GM21576 (cell line): Measurements from ENCODE around the gene LILRB3.
"Not testable (repeated sequence)": the region's sequence is repeated elsewhere in the genome, so short reads cannot be mapped to it uniquely, and the experiment has no call there.

ENCODE experiments used
- ATAC-seq: cut with Tn5 transposase; IDR thresholded peaks from one replicate; pipeline ENCODE4 v1.9.1; 2021; ENCODE audit warnings: mild to moderate bottlenecking, moderate library complexity; ENCODE audit not compliant: unreplicated experiment

Gene LILRB3

DNA sequence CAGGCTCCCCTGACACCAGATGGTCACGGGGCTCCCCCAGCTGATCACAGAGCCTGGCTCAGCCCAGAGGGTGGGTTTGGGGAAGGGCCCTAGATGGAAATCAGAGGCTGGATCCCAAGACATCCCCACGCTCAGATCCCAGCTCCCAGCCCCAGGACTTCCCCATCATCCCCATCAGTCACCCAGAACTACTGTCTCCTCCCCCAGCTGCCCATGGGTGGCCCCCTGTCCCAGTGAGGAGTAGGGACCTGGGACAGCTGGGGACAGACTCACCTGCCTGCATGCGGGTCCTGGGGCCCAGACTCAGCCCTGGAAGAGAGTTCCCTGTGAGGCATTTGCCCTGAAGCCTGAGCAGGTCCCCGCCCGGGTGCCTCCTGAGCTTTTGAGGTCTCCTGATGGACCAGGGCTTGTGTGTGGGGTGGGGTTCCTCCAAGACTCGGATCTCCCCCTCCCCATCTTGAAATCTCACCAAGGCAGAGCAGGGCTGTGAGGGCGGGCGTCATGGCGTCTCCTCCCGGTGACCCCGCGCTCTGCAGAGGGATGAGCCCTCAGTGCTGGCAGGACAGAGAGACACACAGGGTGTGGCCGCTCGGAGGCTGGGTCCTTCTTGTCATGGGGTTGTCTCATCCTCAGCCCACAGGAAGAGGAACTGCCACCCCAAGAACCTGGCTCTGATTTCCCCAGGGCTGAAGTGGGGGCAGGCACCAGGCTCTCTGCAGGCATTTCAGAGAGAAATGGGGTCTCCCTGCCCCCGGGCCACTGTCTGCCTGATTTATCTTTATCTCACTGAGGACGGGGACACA lies at the start of gene LILRB3:
LILRB3 (minus strand) TSS at position 534 of the 803 bp plus-strand sequence; CDS start at position 503, 31 bp downstream.
- ATAC-seq, result not testable (repeated sequence)

DNA sequence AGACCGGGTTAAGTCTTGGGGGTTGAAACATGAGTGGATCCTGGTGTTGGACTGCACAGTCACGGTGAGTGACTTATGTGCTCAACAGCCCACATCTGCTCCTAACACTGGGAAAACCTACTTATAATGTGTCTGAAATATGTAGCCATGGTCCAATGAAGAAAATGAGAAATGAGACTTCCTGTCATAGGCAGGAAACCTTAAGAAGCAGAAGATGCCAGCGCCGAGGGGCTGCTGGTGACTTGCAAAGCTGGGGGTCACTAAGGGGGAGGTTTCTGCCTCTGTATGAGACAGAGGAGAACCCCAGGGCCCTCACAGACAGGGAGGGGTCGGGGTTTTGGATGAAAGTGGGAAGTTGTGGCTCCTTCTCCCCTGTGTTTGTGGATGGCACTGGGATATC lies 49.4 kb upstream of the LILRB3 start:
- not testable (repeated sequence) for ATAC-seq

DNA sequence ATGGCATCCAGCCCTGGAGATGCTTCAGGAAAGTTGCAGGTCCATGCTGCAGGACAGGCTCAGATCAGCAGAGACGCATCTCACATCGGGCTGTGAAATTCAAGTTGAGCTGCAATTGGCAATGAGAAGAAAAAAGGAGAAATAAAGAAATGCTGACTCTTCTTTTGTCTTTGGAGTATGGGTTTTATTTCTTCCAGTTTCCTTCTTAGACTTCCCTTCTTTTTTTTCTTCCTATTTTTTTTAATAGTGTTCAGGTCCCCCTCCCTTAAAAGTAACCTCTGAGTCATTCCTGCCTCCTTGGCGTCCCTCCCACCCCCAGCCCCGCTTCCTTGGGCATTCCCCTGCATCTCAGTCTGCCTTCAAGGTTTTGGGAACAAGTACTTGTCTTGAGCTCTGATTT lies 48.8 kb upstream of the LILRB3 start:
- ATAC-seq, result not testable (repeated sequence)

DNA sequence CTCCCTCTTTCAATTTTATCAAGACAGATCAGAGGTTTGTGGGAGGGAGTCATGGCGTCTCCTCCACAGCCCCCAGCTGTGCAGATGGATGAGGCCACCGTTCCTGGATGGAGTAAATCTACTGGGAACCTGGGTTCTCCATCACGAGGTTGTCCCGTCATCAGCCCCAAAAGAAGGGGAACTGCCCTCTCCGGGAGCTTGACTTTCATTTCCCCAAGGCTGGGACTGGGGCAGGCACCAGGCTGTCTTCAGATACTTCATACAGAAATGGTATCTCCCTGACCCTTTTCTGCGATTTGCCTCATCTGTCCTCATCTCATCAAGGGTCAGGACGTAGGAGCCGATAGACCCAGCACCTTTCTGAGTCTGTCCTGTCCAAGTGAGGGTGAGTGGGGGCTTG lies 48.3 kb upstream of the LILRB3 start:
- no peak for ATAC-seq

DNA sequence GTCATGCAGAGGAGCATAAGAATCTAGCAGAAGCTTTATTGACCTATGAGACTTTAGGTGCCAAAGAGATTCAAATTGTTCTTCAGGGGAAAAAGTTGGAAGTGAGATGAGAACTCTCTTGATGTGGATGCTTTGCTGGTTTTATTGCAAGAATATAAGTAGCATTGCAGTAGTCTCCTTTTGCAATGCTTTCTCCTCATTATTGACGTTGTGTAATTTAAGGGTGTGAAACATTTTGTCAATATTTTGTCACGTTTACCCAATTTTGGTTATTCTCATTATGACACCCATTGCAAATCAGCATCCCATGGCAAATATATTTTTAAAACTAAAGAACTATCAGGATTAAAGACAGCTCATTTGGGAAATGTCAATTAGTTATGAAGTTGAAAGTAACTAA lies 46.1 kb upstream of the LILRB3 start:
- ATAC-seq, result no peak

DNA sequence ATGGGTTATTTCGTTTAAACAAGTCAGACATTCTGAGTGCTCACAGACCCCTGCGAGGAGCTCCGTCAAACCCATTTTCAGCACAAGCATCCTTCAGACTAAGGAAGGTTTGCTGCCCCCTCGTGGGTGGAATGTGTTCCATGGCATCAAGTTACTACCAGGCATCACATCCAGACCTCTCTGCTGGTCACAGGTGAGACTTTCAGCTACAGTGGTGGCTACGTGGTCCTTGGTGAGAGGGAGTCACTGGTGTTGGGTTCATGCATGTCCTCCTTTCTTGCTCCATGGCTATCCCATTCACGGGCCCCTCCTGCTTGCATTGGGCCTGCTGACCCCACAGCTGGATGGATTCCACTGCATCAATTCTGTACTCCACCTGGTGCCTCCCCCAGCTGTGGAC lies 43.3 kb upstream of the LILRB3 start:
- ATAC-seq, result no peak

DNA sequence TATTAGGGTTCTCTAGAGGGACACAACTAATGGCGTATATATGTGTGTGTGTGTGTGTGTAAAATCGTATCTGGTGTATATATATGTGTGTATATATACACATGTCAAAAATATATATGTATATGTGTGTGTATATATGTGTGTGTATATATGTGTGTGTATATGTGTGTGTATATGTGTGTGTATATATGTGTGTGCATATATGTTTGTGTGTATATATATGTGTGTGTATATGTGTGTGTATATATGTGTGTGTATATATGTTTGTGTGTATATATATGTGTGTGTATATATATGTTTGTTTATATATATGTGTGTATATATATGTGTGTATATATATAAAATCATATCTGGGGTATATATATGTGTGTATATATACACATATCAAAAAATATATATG lies 39.7 kb upstream of the LILRB3 start:
- no peak for ATAC-seq

DNA sequence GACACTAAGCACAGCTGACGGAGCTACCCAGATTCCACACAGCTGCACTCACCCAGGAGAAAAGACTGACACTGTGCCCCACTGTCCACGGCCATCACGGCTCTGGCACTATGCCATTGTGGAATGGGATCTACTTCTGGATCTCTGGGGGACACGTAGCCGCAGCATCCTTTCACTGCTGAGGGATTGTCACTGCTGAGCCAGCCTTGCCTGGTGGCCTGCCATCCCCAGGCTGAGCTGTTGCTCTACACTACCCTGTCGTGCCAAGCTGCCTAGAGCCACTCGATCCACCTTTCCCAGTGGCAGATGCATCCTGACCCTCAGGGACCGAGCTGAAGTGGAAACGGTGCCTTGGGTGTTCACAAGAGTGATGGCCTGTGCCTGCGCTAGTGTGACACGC lies 39.3 kb upstream of the LILRB3 start:
- ATAC-seq, result no peak

DNA sequence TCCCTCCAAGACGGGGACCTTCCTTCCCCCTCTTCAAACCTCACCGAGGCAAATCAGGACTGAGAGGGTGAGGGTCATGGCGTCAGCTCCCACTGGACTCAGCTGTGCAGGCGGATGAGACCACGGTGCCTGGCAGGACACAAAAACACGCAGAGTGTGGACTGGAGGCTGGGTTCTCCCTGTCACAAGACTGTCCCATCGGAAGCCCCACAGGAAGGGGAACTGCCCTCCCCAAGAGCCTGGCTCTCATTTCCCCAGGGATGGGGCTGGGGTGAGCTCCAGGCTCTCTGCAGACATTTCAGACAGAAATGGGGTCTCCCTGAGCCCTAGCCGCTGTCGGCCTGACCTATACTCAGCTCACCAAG lies 34.3 kb upstream of the LILRB3 start, which contains the start of gene LILRB5:
LILRB5 (minus strand) TSS at position 158 of the 365 bp plus-strand sequence; CDS start at position 78, 80 bp downstream.
- ATAC-seq, result no peak

DNA sequence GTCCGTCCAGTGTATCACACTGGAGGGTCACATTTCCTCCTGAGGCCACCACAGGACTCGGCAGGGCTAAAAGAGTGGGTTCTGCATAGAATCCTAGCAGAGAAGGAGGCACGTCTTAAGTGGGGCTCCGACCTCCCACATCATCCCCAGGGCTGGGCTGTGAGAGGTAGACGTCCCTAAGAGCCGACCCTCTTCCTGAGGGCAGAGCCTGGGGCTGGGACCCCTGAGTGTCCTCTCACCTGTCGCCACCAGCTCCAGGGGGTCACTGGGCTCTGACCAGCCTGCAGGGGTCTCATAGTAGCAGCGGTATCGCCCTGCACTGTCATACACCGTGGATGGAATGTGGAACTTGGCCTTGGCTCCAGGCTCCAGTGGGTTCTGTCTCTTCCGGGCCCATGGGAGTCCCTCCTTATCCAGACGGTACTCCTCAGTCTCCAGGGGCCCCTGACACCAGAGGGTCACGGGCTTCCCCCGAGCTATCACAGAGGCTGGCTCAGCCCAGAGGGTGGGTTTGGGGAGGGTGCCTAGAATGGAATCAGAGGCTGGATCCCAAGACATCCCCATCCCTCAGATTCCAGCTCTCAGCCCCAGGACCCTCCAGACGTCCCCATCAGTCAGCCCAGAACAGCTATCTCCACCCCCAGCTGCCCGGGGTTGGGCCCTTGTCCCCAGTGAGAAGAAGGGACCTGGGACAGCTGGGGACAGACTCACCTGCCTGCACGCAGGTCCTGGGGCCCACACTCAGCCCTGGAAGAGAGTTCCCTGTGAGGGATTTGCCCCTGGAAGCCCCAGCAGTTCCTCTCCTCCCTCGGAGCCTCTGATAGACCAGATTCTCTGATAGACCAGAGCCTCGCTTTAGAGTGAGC lies 33.7 kb upstream of the LILRB3 start:
- no peak for ATAC-seq

DNA sequence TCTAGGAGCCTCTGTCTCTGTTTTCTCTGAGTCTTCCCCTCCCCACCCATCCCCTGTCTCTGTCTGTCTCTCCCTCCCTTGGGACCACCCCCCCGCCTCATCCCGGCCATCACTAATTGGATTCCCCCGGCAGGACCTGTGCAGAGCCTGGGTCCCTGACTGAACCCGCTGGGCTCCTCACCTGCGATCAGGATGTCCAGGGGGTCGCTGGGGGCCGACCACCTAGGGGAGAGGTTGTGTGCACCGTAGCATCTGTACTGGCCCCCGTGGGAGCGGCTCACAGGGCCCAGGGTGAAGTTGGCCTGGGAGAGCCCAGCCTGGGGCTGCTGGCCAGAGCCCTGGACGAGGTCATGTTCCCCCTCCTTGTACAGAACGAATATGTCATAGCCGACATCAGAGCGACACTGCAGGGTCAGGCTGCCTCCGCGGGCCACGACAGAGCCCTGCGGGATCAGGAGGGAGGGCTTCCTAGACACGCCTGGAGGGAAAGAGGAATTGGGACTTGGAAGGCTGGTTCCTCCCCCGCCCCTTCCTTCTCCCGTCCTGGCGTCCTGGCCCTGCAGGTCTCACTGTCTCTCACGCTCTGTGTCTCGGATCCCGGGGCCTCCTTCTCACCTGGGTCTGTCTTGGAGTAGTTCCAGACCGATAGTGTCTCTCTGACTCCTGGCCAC lies 32.4 kb upstream of the LILRB3 start:
- no peak for ATAC-seq

DNA sequence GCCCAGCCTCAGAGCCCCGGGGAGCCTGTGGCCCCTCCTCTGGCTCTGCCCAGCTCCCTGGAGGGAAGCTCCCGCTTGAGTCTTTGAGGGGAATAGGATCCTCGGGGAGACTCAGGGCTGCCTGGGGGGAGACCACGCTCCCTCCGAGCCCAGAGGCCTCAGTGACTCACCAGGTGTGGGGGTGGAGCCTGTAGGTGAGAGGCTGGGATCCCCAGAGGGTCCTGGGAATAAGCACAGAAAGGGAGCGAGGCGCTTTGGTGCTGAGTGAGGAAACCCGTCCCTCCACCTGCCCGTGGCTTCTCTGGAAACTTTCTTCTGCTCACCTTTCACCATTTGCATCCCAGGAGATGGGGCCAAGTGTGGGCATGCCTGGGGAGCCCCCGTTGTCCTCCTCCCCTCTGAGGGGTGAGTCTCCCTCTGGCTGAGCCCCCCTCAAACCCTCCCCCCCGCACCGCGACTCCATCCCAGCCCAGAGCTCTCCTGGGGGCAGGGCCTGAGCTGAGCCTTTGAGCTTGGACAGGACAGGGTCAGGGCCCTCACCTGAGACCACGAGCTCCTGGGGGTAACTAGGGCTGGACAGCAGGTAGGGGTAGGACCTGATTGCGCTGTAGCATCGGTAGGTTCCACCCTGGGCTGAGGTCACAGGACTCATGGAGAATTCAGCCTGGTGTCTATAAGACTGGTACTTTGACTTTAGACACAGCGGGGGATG lies 31.5 kb upstream of the LILRB3 start:
- no peak for ATAC-seq

DNA sequence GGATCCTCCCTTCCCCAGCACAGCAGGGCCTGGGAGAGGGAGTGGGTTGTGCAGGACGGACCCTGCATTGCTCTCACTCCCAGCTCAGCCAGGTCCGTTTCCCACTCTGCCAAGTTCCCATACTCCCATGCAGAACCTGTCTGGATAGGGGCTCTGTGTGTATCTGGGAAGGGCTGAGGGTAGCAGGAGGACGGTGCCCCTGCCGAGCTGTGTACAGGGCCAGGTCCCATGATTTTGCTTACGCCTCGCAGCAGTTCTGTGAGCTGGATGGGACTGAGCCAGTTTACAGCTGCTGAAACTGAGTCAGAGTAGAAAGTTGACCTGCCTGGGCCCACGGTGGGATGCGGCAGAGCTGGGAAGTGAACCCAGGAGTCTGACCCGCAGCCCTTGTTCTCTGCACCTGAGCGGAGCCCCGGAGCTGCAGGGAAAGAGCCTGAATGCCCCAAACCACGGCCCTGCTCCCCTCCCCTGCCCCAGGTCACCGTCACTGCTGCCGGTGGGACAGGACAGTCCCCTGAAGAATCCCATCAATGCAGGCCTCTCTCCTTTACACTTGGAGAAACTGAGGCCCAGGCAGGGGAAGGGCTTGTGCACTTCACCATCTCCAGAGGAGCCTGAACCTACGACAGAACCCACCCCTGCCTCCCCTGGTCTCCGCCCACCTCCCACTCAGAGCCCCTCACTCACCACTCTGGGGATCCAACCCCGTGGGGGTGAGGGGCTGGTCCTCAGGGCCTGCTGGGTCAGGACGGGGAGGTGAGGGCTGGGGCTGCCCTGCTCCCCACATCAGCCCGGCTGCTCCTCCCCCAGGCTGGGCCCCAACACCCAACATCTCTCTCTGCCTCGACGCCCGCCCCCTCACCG lies 30.8 kb upstream of the LILRB3 start:
- no peak for ATAC-seq

DNA sequence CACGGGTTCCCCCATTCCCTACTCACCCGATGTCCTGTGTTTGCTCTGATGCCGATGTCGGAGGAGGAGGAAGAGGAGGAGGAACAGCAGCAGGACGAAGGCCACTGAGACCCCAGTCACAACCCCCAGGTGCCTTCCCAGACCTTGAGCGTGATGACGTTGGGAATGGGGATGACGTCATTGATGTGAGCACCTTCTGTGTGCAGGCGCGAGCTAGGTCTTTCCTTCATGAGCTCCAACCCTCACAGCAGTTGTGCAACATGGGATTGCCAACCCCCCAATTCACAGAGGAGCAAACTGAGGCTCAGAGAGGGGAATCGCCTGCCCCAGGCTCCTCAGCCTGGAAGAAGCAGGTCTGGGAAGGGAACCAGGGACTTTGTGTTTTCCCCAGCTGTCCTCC lies 30.0 kb upstream of the LILRB3 start:
- no peak for ATAC-seq

DNA sequence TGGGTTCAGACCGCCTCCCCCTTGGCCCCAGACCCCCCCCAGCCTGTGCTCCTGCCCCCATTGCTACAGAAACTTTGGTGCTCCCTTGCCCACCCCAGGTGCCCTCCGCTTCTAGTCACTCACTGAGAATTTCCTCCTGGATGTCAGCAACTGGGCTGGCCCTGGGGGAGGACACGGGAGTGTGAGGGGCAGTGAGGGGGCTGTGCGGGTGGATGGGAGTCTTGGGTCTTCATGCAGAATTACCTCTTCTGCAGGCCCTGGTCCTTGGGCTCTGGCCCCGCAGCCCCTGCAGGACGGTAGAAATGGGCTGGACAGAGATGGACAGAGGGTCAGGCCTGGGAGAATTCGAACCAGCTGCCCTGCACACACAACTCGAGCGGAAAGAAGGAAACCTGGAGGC lies 29.4 kb upstream of the LILRB3 start:
- ATAC-seq, result no peak

DNA sequence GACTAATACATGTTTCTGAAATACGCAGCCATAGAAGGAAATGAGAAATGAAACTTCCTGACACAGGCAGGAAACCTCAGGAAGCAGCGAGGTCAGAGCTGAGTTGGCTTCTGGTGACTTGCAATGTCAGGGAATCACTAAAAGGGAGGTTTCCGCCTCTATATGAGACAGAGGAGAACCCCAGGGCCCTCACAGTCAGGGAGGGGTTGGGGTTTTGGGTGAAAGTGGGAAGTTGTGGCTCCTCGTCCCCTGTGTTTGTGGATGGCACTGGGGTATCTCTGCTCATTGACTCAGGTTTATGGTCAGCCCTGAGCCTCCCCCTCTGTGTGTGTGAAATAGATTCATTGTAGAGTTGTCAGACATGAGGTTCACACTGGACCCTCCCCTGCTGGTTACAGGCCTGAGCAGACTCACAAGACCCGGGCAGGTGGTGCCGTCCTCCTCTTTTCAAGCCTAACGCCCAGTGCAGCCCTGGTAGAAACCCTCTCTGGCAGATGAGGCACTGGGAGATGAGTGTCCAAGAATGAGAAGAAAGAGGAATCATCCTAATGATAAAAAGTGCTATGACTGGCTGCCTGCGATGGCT lies 25.3 kb upstream of the LILRB3 start:
- ATAC-seq, result no peak

DNA sequence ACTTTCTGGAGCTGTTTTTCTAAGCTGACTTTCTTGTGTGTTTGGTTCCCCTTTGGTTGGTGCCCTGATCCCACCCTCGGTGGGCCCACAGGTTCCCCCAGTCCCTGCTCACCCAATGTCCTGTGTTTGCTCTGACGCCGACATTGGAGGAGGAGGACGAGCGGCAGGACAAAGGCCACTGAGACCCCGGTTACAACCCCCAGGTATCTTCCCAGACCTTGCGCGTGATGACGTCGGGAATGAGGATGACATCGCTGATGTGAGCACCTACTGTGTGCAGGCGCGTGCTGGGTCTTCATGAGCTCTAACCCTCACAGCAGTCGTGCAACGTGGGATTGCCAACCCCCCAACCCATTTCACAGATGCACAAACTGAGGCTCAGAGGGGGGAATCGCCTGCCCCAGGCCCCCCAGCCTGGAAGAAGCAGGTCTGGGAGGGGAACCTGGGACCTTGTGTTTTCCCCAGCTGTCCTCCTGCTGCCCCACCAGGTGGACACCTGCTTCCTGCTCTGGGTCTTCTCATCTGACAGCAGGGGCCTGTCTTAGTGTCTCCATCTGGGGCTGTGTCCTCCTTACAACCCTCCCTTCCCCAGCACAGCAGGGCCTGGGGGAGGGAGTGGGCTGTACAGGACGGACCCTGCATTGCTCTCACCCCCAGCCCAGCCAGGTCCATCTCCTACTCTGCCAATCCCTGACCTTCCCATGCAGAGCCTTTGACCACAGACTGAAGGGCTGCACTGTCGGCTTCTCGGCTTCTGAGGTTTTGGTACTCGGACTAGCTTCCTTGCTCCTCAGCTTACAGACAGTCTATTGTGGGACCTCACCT lies 24.5 kb upstream of the LILRB3 start:
- ATAC-seq, result no peak

DNA sequence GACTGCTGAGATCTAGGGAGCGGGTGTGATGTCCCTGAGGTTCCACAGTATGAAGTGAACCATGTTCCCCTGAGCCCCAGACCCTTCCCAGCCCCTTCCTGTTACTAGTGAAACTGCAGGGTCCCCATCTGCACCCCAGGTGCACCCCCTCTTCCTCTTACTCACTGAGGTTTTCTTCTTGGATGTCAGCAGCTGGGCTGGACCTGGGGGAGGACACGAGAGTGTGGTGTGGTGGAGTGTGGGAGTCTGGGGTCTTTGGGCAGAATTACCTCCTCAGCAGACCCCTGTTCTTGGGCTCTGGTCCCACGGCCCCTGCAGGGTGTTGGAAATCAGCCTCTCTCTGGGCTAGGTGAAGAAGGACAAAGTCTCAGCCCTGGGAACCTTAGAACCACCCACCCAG lies 23.1 kb upstream of the LILRB3 start:
- ATAC-seq, result no peak

DNA sequence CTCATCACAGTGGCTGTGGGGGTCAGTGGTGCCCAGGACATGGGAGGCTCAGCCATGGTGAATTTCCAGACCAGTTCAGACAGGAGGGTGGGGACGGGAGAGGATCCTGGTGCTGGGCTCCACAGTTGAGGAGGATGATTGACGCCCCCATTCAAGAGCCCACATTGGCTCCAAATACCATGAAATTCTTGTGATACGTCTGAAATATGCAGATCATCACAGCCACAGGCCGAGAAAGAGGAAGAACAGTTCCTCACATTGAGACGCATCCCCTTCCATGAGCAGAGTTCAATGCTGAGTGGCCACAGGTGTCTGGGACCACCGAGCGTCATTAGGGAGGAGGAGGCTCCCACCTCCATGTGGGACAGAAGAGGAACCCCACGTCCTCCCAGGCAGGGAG lies 21.0 kb upstream of the LILRB3 start:
- not testable (repeated sequence) for ATAC-seq
